GM23338 (cell line): Measurements from ENCODE around the gene ZNF283. TPM values are rescaled to one million over a fixed set of nuclear protein-coding genes. Genes with fewer than 3 reads are reported as not detected.

Experiments
- ATAC-seq: fragments of 200-7000 bp; cut with Tn5 transposase; 3 replicates; pipeline ENCODE4 v1.9.1; 2020
- DNase-seq: peaks from one replicate; pipeline ENCODE4 v3.0.0-alpha.2; 2015; ENCODE audit warnings: low spot score
- H2AFZ ChIP-seq: fragments of 200-600 bp; sonication (generic); 2 replicates; pipeline ENCODE4 v1.8.0; 2016; ENCODE audit warnings: antibody characterized with exemption, mild to moderate bottlenecking, moderate library complexity
- H3F3A ChIP-seq: fragments of 200-600 bp; sonication (generic); replicated peaks from 2 replicates; pipeline ENCODE4 v1.8.0; 2017; ENCODE audit warnings: antibody characterized with exemption, mixed run types, low read depth
- H3K27ac ChIP-seq: fragments of 200-600 bp; sonication (generic); 2 replicates; pipeline ENCODE4 v1.6.1; 2016; ENCODE audit warnings: low read depth
- H3K27me3 ChIP-seq: fragments of 200-600 bp; sonication (generic); 2 replicates; pipeline ENCODE4 v1.8.0; 2016; ENCODE audit warnings: mild to moderate bottlenecking, mixed run types, moderate library complexity; ENCODE audit not compliant: insufficient read depth
- H3K36me3 ChIP-seq: fragments of 200-600 bp; sonication (generic); 2 replicates; pipeline ENCODE4 v1.8.0; 2016; ENCODE audit warnings: mild to moderate bottlenecking; ENCODE audit not compliant: insufficient read depth
- H3K4me1 ChIP-seq: fragments of 200-600 bp; sonication (generic); 2 replicates; pipeline ENCODE4 v1.8.0; 2016; ENCODE audit warnings: mild to moderate bottlenecking, moderate library complexity; ENCODE audit not compliant: insufficient read depth
- H3K4me2 ChIP-seq: fragments of 200-600 bp; sonication (generic); 2 replicates; pipeline ENCODE4 v1.7.1; 2017; ENCODE audit warnings: mixed run types
- H3K4me3 ChIP-seq: fragments of 200-600 bp; sonication (generic); 2 replicates; pipeline ENCODE4 v1.6.1; 2016; ENCODE audit warnings: mixed run types
- H3K79me2 ChIP-seq: fragments of 200-600 bp; sonication (generic); replicated peaks from 2 replicates; pipeline ENCODE4 v1.8.0; 2017; ENCODE audit warnings: mild to moderate bottlenecking; ENCODE audit not compliant: insufficient read depth
- H3K9me2 ChIP-seq: fragments of 200-600 bp; sonication (generic); 2 replicates; pipeline ENCODE4 v1.8.0; 2017; ENCODE audit not compliant: insufficient read depth
- H4K20me1 ChIP-seq: fragments of 200-600 bp; sonication (generic); replicated peaks from 2 replicates; pipeline ENCODE4 v1.8.0; 2017; ENCODE audit warnings: mild to moderate bottlenecking; ENCODE audit not compliant: insufficient read depth
- H3K27ac Mint-ChIP-seq: 2 replicates; pipeline ENCODE4 v1.8.0; 2020; ENCODE audit warnings: inconsistent platforms, mild to moderate bottlenecking, moderate library complexity, mixed read lengths
- H3K27me3 Mint-ChIP-seq: 3 replicates; pipeline ENCODE4 v1.8.0; 2022; ENCODE audit warnings: low read depth, mild to moderate bottlenecking, moderate library complexity, mixed read lengths, inconsistent platforms; ENCODE audit not compliant: insufficient read depth, poor library complexity
- H3K36me3 Mint-ChIP-seq: 3 replicates; pipeline ENCODE4 v1.8.0; 2021; ENCODE audit warnings: low read depth, mild to moderate bottlenecking, inconsistent platforms, moderate library complexity, mixed read lengths
- H3K4me1 Mint-ChIP-seq: 3 replicates; pipeline ENCODE4 v1.8.0; 2020; ENCODE audit warnings: mild to moderate bottlenecking, inconsistent platforms, mixed read lengths
- H3K4me3 Mint-ChIP-seq: 3 replicates; pipeline ENCODE4 v1.8.0; 2021; ENCODE audit warnings: moderate library complexity, mild to moderate bottlenecking, inconsistent platforms, mixed read lengths
- H3K9me3 Mint-ChIP-seq: 3 replicates; pipeline ENCODE4 v1.8.0; 2020; ENCODE audit warnings: moderate library complexity, mild to moderate bottlenecking, inconsistent platforms, mixed read lengths
- CREB1 ChIP-seq: fragments of 250-450 bp; sonication (Bioruptor Pico); IDR thresholded peaks from 2 replicates; pipeline ENCODE4 v1.5.0; 2020; ENCODE audit warnings: low read depth, mild to moderate bottlenecking, moderate library complexity
- CTCF ChIP-seq, 2 experiments: fragments of 200-600 bp in 1 of 2; sonication (generic) in 1 of 2; conservative IDR thresholded peaks; 2 replicates each; pipeline versions ENCODE4 v1.5.1 to v1.6.1; 2016 to 2017; ENCODE audit warnings: antibody characterized with exemption in 2 of 2, low read depth in 2 of 2, mild to moderate bottlenecking in 2 of 2, moderate library complexity in 1 of 2
- EZH2 ChIP-seq: fragments of 200-600 bp; sonication (generic); IDR thresholded peaks from one replicate; pipeline ENCODE4 v1.8.0; 2017; ENCODE audit warnings: antibody characterized with exemption, mild to moderate bottlenecking, low read depth; ENCODE audit not compliant: unreplicated experiment
- EZH2phosphoT487 ChIP-seq: fragments of 200-600 bp; sonication (generic); IDR thresholded peaks from one replicate; pipeline ENCODE4 v1.8.1; 2018; ENCODE audit warnings: antibody characterized with exemption; ENCODE audit not compliant: unreplicated experiment
- JUNB ChIP-seq: IDR thresholded peaks from one replicate; pipeline ENCODE4 v1.6.1; 2016; ENCODE audit warnings: antibody characterized with exemption; ENCODE audit not compliant: unreplicated experiment
- NANOG ChIP-seq: IDR thresholded peaks from 2 replicates; pipeline ENCODE4 v1.6.1; 2016; ENCODE audit warnings: antibody characterized with exemption, borderline replicate concordance
- POLR2AphosphoS5 ChIP-seq: IDR thresholded peaks from 2 replicates; pipeline ENCODE4 v1.6.1; 2016; ENCODE audit warnings: antibody characterized with exemption, low read depth
- STAT1 ChIP-seq: IDR thresholded peaks from one replicate; pipeline ENCODE4 v1.6.1; 2016; ENCODE audit warnings: antibody characterized with exemption; ENCODE audit not compliant: unreplicated experiment
- ZNF114 ChIP-seq: fragments of 250-450 bp; sonication (Bioruptor Pico); IDR thresholded peaks from 2 replicates; pipeline ENCODE4 v1.5.0; 2020; ENCODE audit warnings: mild to moderate bottlenecking, moderate library complexity
- ZNF331 ChIP-seq: fragments of 250-450 bp; sonication (Bioruptor Pico); IDR thresholded peaks from 2 replicates; pipeline ENCODE4 v1.5.0; 2020; ENCODE audit warnings: low read depth, mild to moderate bottlenecking, moderate library complexity
- polyA plus RNA-seq: library from polyadenylated mRNA; unstranded; fragments of >200 nt; fragmentation: Nextera tagmentation; extraction: Ambion mirVana; gene quantifications from 2 replicates; pipeline ENCODE4 v1.2.1, GENCODE V29; 2016
- total RNA-seq: library from RNA; depleted of rRNA; stranded (reverse); fragments of >200 nt; shearing (Covaris generic); gene quantifications from 2 replicates; pipeline ENCODE4 v1.2.3, GENCODE V29; 2014
- TF ChIP-seq, protein P1 (sequence below): IDR thresholded peaks from 2 replicates; pipeline ENCODE4 v1.6.1; 2016; ENCODE audit warnings: antibody characterized with exemption
- TF ChIP-seq, protein P2 (sequence below): fragments of 250-450 bp; sonication (Bioruptor Pico); IDR thresholded peaks from 2 replicates; pipeline ENCODE4 v1.5.0; 2020; ENCODE audit warnings: mild to moderate bottlenecking, moderate library complexity
- TF ChIP-seq, protein P3 (sequence below): IDR thresholded peaks from one replicate; pipeline ENCODE4 v1.6.1; 2018; ENCODE audit warnings: antibody characterized with exemption; ENCODE audit not compliant: unreplicated experiment

ZNF283 gene
- total and polyA plus RNA-seq, 2 experiments from 2014 or later, result 3.1 to 12.0 TPM

DNA sequence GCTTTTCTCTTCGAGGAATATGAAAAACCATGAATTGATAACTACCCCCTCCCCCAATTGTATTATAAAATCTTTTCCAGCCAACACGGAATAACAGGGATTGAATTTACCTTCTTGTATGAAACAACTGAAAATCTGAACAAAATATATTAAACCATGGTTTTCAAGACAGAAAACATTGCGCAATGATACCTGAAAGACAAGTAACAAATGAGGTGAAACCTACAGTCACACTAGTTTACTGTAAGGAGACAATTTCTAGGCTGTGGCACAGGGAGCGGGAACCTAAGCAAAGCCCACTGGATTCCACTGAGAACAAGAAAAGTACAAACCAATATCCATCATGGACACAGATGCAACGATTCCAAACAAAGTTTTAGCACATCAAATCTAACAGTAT is 53.4 kb downstream of the ZNF283 start:
- no peaks in the 10 kb centered on the region for H3K79me2 ChIP-seq
- H3K27ac ChIP-seq, result no peak overlapping the region
- H3K4me3 ChIP-seq, result no peak overlapping the region
- Mint-ChIP-seq H3K36me3 (peaks cover 60% of the 10 kb centered on the region), H3K4me3 (no peak overlapping the region), H3K27me3 (no peaks in the 10 kb centered on the region), H3K4me1 (no peaks in the 10 kb centered on the region), H3K27ac (no peak overlapping the region), H3K9me3 (peaks cover 82% of the 10 kb centered on the region)
- H3K27me3 ChIP-seq, result no peaks in the 10 kb centered on the region
- DNase-seq (no peak), ATAC-seq (no peak)
- H3K4me1 ChIP-seq, result no peaks in the 10 kb centered on the region
- no peaks in the 10 kb centered on the region for H3F3A ChIP-seq
- no peaks in the 10 kb centered on the region for H3K9me2 ChIP-seq
- H3K4me2 ChIP-seq, result no peak overlapping the region
- TF ChIP-seq, protein P1, sequence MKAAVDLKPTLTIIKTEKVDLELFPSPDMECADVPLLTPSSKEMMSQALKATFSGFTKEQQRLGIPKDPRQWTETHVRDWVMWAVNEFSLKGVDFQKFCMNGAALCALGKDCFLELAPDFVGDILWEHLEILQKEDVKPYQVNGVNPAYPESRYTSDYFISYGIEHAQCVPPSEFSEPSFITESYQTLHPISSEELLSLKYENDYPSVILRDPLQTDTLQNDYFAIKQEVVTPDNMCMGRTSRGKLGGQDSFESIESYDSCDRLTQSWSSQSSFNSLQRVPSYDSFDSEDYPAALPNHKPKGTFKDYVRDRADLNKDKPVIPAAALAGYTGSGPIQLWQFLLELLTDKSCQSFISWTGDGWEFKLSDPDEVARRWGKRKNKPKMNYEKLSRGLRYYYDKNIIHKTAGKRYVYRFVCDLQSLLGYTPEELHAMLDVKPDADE, result no peak
- no peak for TF ChIP-seq CTCF (conservative IDR thresholded peaks at IDR 0.05; ENCODE audit: low read depth in 2 of 2)
- TF ChIP-seq STAT1, result no peak
- TF ChIP-seq ZNF331 (CRISPR knock-in tag), result no peak
- no peak for TF ChIP-seq JUNB
- TF ChIP-seq, protein P2, sequence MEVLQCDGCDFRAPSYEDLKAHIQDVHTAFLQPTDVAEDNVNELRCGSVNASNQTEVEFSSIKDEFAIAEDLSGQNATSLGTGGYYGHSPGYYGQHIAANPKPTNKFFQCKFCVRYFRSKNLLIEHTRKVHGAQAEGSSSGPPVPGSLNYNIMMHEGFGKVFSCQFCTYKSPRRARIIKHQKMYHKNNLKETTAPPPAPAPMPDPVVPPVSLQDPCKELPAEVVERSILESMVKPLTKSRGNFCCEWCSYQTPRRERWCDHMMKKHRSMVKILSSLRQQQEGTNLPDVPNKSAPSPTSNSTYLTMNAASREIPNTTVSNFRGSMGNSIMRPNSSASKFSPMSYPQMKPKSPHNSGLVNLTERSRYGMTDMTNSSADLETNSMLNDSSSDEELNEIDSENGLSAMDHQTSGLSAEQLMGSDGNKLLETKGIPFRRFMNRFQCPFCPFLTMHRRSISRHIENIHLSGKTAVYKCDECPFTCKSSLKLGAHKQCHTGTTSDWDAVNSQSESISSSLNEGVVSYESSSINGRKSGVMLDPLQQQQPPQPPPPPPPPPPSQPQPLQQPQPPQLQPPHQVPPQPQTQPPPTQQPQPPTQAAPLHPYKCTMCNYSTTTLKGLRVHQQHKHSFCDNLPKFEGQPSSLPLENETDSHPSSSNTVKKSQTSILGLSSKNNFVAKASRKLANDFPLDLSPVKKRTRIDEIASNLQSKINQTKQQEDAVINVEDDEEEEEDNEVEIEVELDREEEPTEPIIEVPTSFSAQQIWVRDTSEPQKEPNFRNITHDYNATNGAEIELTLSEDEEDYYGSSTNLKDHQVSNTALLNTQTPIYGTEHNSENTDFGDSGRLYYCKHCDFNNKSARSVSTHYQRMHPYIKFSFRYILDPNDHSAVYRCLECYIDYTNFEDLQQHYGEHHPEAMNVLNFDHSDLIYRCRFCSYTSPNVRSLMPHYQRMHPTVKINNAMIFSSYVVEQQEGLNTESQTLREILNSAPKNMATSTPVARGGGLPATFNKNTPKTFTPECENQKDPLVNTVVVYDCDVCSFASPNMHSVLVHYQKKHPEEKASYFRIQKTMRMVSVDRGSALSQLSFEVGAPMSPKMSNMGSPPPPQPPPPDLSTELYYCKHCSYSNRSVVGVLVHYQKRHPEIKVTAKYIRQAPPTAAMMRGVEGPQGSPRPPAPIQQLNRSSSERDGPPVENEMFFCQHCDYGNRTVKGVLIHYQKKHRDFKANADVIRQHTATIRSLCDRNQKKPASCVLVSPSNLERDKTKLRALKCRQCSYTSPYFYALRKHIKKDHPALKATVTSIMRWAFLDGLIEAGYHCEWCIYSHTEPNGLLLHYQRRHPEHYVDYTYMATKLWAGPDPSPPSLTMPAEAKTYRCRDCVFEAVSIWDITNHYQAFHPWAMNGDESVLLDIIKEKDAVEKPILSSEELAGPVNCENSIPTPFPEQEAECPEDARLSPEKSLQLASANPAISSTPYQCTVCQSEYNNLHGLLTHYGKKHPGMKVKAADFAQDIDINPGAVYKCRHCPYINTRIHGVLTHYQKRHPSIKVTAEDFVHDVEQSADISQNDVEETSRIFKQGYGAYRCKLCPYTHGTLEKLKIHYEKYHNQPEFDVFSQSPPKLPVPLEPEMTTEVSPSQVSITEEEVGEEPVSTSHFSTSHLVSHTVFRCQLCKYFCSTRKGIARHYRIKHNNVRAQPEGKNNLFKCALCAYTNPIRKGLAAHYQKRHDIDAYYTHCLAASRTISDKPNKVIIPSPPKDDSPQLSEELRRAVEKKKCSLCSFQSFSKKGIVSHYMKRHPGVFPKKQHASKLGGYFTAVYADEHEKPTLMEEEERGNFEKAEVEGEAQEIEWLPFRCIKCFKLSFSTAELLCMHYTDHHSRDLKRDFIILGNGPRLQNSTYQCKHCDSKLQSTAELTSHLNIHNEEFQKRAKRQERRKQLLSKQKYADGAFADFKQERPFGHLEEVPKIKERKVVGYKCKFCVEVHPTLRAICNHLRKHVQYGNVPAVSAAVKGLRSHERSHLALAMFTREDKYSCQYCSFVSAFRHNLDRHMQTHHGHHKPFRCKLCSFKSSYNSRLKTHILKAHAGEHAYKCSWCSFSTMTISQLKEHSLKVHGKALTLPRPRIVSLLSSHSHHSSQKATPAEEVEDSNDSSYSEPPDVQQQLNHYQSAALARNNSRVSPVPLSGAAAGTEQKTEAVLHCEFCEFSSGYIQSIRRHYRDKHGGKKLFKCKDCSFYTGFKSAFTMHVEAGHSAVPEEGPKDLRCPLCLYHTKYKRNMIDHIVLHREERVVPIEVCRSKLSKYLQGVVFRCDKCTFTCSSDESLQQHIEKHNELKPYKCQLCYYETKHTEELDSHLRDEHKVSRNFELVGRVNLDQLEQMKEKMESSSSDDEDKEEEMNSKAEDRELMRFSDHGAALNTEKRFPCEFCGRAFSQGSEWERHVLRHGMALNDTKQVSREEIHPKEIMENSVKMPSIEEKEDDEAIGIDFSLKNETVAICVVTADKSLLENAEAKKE (CRISPR knock-in tag), result no peak
- TF ChIP-seq EZH2phosphoT487, result no peak
- TF ChIP-seq POLR2AphosphoS5, result no peak
- TF ChIP-seq NANOG, result no peak
- TF ChIP-seq ZNF114 (CRISPR knock-in tag), result no peak
- TF ChIP-seq EZH2, result no peak
- TF ChIP-seq CREB1 (CRISPR knock-in tag), result no peak
- TF ChIP-seq, protein P3, sequence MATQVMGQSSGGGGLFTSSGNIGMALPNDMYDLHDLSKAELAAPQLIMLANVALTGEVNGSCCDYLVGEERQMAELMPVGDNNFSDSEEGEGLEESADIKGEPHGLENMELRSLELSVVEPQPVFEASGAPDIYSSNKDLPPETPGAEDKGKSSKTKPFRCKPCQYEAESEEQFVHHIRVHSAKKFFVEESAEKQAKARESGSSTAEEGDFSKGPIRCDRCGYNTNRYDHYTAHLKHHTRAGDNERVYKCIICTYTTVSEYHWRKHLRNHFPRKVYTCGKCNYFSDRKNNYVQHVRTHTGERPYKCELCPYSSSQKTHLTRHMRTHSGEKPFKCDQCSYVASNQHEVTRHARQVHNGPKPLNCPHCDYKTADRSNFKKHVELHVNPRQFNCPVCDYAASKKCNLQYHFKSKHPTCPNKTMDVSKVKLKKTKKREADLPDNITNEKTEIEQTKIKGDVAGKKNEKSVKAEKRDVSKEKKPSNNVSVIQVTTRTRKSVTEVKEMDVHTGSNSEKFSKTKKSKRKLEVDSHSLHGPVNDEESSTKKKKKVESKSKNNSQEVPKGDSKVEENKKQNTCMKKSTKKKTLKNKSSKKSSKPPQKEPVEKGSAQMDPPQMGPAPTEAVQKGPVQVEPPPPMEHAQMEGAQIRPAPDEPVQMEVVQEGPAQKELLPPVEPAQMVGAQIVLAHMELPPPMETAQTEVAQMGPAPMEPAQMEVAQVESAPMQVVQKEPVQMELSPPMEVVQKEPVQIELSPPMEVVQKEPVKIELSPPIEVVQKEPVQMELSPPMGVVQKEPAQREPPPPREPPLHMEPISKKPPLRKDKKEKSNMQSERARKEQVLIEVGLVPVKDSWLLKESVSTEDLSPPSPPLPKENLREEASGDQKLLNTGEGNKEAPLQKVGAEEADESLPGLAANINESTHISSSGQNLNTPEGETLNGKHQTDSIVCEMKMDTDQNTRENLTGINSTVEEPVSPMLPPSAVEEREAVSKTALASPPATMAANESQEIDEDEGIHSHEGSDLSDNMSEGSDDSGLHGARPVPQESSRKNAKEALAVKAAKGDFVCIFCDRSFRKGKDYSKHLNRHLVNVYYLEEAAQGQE, result no peak
- H3K36me3 ChIP-seq, result peaks cover 18% of the 10 kb centered on the region; the same call in 1 of the 2 replicates
- H2AFZ ChIP-seq, result no peak overlapping the region
- H4K20me1 ChIP-seq, result no peaks in the 10 kb centered on the region
